Ishikawa (cell line): Measurements from ENCODE around the gene ZKSCAN5.

Experiments
- CEBPB ChIP-seq: IDR thresholded peaks from 2 replicates; pipeline ENCODE4 v1.6.1; 2012
- CREB1 ChIP-seq: IDR thresholded peaks from 2 replicates; pipeline ENCODE4 v1.6.1; 2012; ENCODE audit warnings: low read depth
- EGR1 ChIP-seq: IDR thresholded peaks from 2 replicates; pipeline ENCODE4 v1.6.1; 2012
- EP300 ChIP-seq: IDR thresholded peaks from 2 replicates; pipeline ENCODE4 v1.6.1; 2012; ENCODE audit warnings: borderline replicate concordance
- FOXM1 ChIP-seq: IDR thresholded peaks from 2 replicates; pipeline ENCODE4 v1.6.1; 2012; ENCODE audit warnings: low read depth, borderline replicate concordance
- NFIC ChIP-seq: IDR thresholded peaks from 2 replicates; pipeline ENCODE4 v1.6.1; 2012
- RAD21 ChIP-seq: IDR thresholded peaks from 2 replicates; pipeline ENCODE4 v1.6.1; 2012; ENCODE audit warnings: low read depth
- TAF1 ChIP-seq: IDR thresholded peaks from 2 replicates; pipeline ENCODE4 v1.6.1; 2012; ENCODE audit warnings: low read depth, mild to moderate bottlenecking
- TCF12 ChIP-seq: IDR thresholded peaks from 2 replicates; pipeline ENCODE4 v1.6.1; 2012; ENCODE audit warnings: low read depth
- TEAD4 ChIP-seq: IDR thresholded peaks from 2 replicates; pipeline ENCODE4 v1.6.1; 2012
- YY1 ChIP-seq: IDR thresholded peaks from 2 replicates; pipeline ENCODE4 v1.6.1; 2012; ENCODE audit warnings: low read depth
- ZBTB7A ChIP-seq: IDR thresholded peaks from 2 replicates; pipeline ENCODE4 v1.6.1; 2012; ENCODE audit warnings: low read depth
- TF ChIP-seq, protein P1 (sequence below): IDR thresholded peaks from 2 replicates; pipeline ENCODE4 v1.6.1; 2012
- TF ChIP-seq, protein P2 (sequence below): IDR thresholded peaks from 2 replicates; pipeline ENCODE4 v1.6.1; 2012; ENCODE audit warnings: low read depth, mild to moderate bottlenecking
- TF ChIP-seq, protein P3 (sequence below): IDR thresholded peaks from 2 replicates; pipeline ENCODE4 v1.6.1; 2012

ZKSCAN5 gene

DNA sequence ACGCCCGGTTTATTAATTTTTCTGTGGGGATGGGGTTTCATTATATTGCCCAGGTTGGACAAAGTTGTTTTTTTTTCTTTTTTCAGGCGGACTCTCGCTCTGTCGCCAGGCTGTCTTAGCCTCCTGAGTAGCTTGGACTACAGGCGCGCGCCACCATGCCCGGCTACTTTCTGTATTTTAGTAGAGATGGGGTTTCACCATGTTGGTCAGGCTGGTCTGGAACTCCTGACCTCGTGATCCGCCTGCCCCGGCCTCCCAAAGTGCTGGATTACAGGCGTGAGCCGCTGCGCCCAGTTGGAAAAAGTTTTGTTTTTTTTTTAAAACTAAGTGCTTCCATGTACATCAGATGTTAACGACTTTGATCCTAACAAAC lies 3.8 kb upstream of the ZKSCAN5 start:
- no peak for TF ChIP-seq RAD21
- TF ChIP-seq, protein P1, sequence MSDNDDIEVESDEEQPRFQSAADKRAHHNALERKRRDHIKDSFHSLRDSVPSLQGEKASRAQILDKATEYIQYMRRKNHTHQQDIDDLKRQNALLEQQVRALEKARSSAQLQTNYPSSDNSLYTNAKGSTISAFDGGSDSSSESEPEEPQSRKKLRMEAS = no peak
- no peak for TF ChIP-seq EGR1
- TF ChIP-seq FOXM1 = no peak
- no peak for TF ChIP-seq TCF12
- TF ChIP-seq, protein P2, sequence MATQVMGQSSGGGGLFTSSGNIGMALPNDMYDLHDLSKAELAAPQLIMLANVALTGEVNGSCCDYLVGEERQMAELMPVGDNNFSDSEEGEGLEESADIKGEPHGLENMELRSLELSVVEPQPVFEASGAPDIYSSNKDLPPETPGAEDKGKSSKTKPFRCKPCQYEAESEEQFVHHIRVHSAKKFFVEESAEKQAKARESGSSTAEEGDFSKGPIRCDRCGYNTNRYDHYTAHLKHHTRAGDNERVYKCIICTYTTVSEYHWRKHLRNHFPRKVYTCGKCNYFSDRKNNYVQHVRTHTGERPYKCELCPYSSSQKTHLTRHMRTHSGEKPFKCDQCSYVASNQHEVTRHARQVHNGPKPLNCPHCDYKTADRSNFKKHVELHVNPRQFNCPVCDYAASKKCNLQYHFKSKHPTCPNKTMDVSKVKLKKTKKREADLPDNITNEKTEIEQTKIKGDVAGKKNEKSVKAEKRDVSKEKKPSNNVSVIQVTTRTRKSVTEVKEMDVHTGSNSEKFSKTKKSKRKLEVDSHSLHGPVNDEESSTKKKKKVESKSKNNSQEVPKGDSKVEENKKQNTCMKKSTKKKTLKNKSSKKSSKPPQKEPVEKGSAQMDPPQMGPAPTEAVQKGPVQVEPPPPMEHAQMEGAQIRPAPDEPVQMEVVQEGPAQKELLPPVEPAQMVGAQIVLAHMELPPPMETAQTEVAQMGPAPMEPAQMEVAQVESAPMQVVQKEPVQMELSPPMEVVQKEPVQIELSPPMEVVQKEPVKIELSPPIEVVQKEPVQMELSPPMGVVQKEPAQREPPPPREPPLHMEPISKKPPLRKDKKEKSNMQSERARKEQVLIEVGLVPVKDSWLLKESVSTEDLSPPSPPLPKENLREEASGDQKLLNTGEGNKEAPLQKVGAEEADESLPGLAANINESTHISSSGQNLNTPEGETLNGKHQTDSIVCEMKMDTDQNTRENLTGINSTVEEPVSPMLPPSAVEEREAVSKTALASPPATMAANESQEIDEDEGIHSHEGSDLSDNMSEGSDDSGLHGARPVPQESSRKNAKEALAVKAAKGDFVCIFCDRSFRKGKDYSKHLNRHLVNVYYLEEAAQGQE = no peak
- no peak for TF ChIP-seq YY1
- TF ChIP-seq, protein P3, sequence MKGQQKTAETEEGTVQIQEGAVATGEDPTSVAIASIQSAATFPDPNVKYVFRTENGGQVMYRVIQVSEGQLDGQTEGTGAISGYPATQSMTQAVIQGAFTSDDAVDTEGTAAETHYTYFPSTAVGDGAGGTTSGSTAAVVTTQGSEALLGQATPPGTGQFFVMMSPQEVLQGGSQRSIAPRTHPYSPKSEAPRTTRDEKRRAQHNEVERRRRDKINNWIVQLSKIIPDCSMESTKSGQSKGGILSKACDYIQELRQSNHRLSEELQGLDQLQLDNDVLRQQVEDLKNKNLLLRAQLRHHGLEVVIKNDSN = no peak
- no peak for TF ChIP-seq TAF1
- TF ChIP-seq CREB1 = no peak
- no peak for TF ChIP-seq CEBPB
- no peak for TF ChIP-seq EP300
- no peak for TF ChIP-seq ZBTB7A

DNA sequence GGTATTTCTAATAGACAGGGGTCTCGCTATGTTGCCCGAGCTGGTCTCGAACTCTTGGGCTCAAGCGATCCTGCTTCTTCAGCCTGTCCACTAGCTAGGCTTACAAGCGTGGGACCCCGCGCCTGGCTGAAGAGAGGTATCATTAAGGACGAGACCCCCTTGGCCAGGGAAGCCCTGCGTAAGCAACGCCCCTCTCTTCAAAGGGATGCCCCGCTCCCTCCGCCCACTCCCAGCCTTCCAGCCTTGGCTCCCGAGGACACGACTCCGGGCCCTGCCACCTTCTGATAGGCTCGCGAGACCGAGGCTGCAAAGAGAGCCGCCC lies 220 bp upstream of the ZKSCAN5 start:
- TF ChIP-seq EGR1 = peak; percentile 63
- peak; percentile 81; the same call in 1 of the 2 replicates for TF ChIP-seq ZBTB7A
- TF ChIP-seq FOXM1 = no peak

DNA sequence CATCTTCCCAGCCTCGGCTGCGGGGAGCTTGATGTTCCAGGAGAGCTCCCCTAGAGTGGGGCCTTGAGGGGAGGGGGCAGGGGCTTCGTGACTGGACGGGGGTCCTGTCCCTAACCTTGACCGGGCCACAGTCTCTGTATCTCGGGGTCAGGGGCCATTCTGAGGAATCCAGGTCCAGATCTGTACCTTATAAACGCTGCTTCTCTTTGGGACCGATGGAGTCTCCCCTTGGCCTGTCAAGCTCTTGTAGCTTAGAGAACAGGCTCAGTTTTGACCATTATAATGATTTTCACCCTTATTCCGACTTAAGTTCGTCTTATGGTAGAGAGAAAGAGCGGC lies 831 bp downstream of the ZKSCAN5 start:
- TF ChIP-seq CEBPB = no peak
- no peak for TF ChIP-seq EGR1
- no peak for TF ChIP-seq YY1
- TF ChIP-seq TEAD4 = no peak
- TF ChIP-seq, protein P1 = no peak
- TF ChIP-seq NFIC = no peak
- no peak for TF ChIP-seq FOXM1
- no peak for TF ChIP-seq CREB1
- TF ChIP-seq ZBTB7A = no peak
- no peak for TF ChIP-seq TCF12
- no peak for TF ChIP-seq RAD21
- TF ChIP-seq EP300 = no peak
- TF ChIP-seq, protein P3 = no peak

DNA sequence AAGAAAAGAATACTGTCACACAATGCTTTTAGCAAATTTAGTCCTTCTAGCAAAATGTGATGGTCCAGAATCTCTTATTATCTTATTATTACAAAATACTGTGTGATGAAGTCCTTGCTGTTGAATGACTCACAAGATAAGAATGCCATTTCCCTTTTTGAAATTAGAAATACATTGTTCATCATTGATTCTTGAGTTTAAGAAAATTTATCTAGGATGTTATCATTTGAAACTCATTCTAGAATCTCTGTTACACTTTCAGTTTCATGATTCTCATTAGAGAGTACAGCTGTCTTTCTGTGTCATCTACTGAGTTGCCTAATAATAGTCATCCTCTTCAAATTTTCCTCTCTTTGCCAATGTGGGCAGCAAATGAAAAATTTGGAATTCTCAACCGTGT lies 9.6 kb downstream of the ZKSCAN5 start:
- TF ChIP-seq CEBPB = no peak
- TF ChIP-seq, protein P1 = no peak

DNA sequence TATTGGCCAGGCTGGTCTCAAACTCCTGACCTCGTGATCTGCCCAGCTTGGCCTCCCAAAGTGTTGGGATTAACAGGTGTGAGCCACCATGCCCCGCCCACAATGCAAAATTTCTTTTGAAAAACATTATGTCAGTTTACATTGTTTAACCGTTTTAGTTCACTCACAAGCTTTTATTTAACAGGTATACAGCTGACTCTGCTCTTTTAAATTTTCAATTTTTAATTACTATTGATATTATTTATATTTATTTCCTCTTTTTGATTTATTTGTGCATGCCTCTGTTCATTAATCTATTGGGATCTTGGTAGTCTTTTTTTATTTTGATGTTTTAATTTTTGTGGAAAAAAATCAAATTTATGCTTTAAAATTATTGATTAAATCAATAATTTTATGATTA lies 16.9 kb downstream of the ZKSCAN5 start:
- TF ChIP-seq, protein P2 = no peak
- TF ChIP-seq EGR1 (no peak), TCF12 (no peak), TAF1 (no peak), YY1 (no peak), RAD21 (no peak), TEAD4 (no peak), CREB1 (no peak), CEBPB (no peak), FOXM1 (no peak), NFIC (no peak), ZBTB7A (no peak), EP300 (no peak)
- TF ChIP-seq, protein P3 = no peak
- TF ChIP-seq, protein P1 = no peak
